ENCODE results near the gene C8B.

- no peak for TF ChIP-seq POLR2AphosphoS5 (IDR thresholded peaks at IDR 0.05; ENCODE audit: low read depth, low read length)
- TF ChIP-seq, protein P1, sequence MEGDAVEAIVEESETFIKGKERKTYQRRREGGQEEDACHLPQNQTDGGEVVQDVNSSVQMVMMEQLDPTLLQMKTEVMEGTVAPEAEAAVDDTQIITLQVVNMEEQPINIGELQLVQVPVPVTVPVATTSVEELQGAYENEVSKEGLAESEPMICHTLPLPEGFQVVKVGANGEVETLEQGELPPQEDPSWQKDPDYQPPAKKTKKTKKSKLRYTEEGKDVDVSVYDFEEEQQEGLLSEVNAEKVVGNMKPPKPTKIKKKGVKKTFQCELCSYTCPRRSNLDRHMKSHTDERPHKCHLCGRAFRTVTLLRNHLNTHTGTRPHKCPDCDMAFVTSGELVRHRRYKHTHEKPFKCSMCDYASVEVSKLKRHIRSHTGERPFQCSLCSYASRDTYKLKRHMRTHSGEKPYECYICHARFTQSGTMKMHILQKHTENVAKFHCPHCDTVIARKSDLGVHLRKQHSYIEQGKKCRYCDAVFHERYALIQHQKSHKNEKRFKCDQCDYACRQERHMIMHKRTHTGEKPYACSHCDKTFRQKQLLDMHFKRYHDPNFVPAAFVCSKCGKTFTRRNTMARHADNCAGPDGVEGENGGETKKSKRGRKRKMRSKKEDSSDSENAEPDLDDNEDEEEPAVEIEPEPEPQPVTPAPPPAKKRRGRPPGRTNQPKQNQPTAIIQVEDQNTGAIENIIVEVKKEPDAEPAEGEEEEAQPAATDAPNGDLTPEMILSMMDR (IDR thresholded peaks at IDR 0.05 in 2 of 3, conservative IDR thresholded peaks at IDR 0.05 in 1 of 3; ENCODE audit: borderline replicate concordance in 1 of 3, insufficient read depth in 1 of 3, low read depth in 2 of 3, low read length in 2 of 3) = no peak
- no peak for TF ChIP-seq EZH2 (IDR thresholded peaks at IDR 0.05)
- no peak for TF ChIP-seq YY1 (IDR thresholded peaks at IDR 0.05; ENCODE audit: extremely low read depth, insufficient replicate concordance, low read depth, low read length)
- no peak for TF ChIP-seq ZFX (IDR thresholded peaks at IDR 0.05)
- TF ChIP-seq EGR1 (IDR thresholded peaks at IDR 0.05; ENCODE audit: low read depth) = no peak
- no peak for TF ChIP-seq ELF1 (IDR thresholded peaks at IDR 0.05; ENCODE audit: borderline replicate concordance, low read depth)
- TF ChIP-seq CBX3 (IDR thresholded peaks at IDR 0.05; ENCODE audit: low read depth) = no peak
- TF ChIP-seq POLR2A (IDR thresholded peaks at IDR 0.05; ENCODE audit: borderline replicate concordance, extremely low read depth, insufficient read depth, insufficient read length) = no peak
Measured at GRCh38 chr1:56915960-56916359, 49.9 kb downstream of the C8B start.
